Mucosa of descending colon (tissue), 3 donors: Measurements from ENCODE around the gene DSCAML1. TPM values are rescaled to one million over a fixed set of nuclear protein-coding genes. Genes with fewer than 3 reads are reported as not detected.

Experiments
- ATAC-seq: fragments of 200-7000 bp; cut with Tn5 transposase; one replicate; pipeline ENCODE4 v1.9.1; 2020; ENCODE audit warnings: mild to moderate bottlenecking, moderate library complexity
- DNase-seq, 3 donors: peaks; one replicate each; pipeline ENCODE4 v3.0.0-alpha.2; 2020
- H3K36me3 ChIP-seq: fragments of 200-600 bp; one replicate; pipeline ENCODE4 v1.8.0; 2021; ENCODE audit warnings: low read depth, mild to moderate bottlenecking
- H3K4me1 ChIP-seq: fragments of 200-600 bp; one replicate; pipeline ENCODE4 v1.8.0; 2021; ENCODE audit warnings: low read depth, mild to moderate bottlenecking
- H3K4me3 ChIP-seq: fragments of 200-600 bp; one replicate; pipeline ENCODE4 v1.8.0; 2021; ENCODE audit warnings: mild to moderate bottlenecking
- H3K9me3 ChIP-seq: fragments of 200-600 bp; one replicate; pipeline ENCODE4 v1.8.0; 2021; ENCODE audit warnings: mild to moderate bottlenecking
- intact Hi-C, 2 donors: fragments of 100-400 bp; cut with DNase I in 1 of 2; cut with micrococcal nuclease in 1 of 2; formaldehyde crosslinking; loops; one replicate each; pipeline versions ENCODE4 v1.11.0 to v1.11.1; 2022; cut with DNase I, micrococcal nuclease
- long read RNA-seq, 2 donors: library from polyadenylated mRNA; unstranded; transcript quantifications; one replicate each; pipeline ENCODE4 v2.0.0, GENCODE V29; 2019 to 2021
- total RNA-seq, 3 donors: library from RNA; stranded (reverse); fragmentation: NEBNext Ultra II Directional in 2 of 3; extraction: Animal tissue kit (Norgen Biotek cat#: 25700) in 2 of 3; gene quantifications; one replicate each; pipeline versions ENCODE4 v1.2.1 to v1.2.4, GENCODE V29; 2021 to 2023
- TF ChIP-seq, protein P1 (sequence below): fragments of 200-600 bp; IDR thresholded peaks from one replicate; pipeline ENCODE4 v1.8.0; 2022; ENCODE audit warnings: antibody characterized with exemption, mild to moderate bottlenecking
- donor health status: DM: no; HTN: no; CAD: no; lungs with moderate emphysema.
- donor health status: DM: no; HTN: no; CAD: no.
- donor health status: DM: no; HTN: yes; CAD: no.

DSCAML1 gene, protein sequence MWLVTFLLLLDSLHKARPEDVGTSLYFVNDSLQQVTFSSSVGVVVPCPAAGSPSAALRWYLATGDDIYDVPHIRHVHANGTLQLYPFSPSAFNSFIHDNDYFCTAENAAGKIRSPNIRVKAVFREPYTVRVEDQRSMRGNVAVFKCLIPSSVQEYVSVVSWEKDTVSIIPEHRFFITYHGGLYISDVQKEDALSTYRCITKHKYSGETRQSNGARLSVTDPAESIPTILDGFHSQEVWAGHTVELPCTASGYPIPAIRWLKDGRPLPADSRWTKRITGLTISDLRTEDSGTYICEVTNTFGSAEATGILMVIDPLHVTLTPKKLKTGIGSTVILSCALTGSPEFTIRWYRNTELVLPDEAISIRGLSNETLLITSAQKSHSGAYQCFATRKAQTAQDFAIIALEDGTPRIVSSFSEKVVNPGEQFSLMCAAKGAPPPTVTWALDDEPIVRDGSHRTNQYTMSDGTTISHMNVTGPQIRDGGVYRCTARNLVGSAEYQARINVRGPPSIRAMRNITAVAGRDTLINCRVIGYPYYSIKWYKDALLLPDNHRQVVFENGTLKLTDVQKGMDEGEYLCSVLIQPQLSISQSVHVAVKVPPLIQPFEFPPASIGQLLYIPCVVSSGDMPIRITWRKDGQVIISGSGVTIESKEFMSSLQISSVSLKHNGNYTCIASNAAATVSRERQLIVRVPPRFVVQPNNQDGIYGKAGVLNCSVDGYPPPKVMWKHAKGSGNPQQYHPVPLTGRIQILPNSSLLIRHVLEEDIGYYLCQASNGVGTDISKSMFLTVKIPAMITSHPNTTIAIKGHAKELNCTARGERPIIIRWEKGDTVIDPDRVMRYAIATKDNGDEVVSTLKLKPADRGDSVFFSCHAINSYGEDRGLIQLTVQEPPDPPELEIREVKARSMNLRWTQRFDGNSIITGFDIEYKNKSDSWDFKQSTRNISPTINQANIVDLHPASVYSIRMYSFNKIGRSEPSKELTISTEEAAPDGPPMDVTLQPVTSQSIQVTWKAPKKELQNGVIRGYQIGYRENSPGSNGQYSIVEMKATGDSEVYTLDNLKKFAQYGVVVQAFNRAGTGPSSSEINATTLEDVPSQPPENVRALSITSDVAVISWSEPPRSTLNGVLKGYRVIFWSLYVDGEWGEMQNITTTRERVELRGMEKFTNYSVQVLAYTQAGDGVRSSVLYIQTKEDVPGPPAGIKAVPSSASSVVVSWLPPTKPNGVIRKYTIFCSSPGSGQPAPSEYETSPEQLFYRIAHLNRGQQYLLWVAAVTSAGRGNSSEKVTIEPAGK (N-terminal part only)
- 1 to 10 TPM; 5.0 to 5.5 (median 5.3) TPM for total RNA-seq
- long read RNA-seq, donor 1, partial matches to known transcripts, result 0 of 2 reads
- long read RNA-seq, donor 1, other reads (novel, unspliced or antisense), result 2 of 2 reads
- long read RNA-seq, donor 2, result 0 reads

GRCh38 chr11:117796872-117797529 is at the start of gene DSCAML1:
DSCAML1 (minus strand) TSS chr11:117797216; CDS start chr11:117797079, 137 bp downstream.
- peak; percentile 75 for ATAC-seq
- intact Hi-C loops, result no loop called here
- H3K4me3 ChIP-seq, result no peak within 1 kb of the TSS

GRCh38 chr11:117843666-117844484 is 46.9 kb upstream of the DSCAML1 start:
- ATAC-seq (peak; percentile 86), DNase-seq (peak; percentile 75 to 95 (median 87))
- Histone ChIP-seq H3K9me3 (no peaks in the 10 kb centered on the region), H3K36me3 (no peaks in the 10 kb centered on the region), H3K4me3 (no peak overlapping the region), H3K4me1 (no peaks in the 10 kb centered on the region)
- TF ChIP-seq, protein P1, sequence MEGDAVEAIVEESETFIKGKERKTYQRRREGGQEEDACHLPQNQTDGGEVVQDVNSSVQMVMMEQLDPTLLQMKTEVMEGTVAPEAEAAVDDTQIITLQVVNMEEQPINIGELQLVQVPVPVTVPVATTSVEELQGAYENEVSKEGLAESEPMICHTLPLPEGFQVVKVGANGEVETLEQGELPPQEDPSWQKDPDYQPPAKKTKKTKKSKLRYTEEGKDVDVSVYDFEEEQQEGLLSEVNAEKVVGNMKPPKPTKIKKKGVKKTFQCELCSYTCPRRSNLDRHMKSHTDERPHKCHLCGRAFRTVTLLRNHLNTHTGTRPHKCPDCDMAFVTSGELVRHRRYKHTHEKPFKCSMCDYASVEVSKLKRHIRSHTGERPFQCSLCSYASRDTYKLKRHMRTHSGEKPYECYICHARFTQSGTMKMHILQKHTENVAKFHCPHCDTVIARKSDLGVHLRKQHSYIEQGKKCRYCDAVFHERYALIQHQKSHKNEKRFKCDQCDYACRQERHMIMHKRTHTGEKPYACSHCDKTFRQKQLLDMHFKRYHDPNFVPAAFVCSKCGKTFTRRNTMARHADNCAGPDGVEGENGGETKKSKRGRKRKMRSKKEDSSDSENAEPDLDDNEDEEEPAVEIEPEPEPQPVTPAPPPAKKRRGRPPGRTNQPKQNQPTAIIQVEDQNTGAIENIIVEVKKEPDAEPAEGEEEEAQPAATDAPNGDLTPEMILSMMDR, result peak; percentile 99
- intact Hi-C loops, result loop anchor here (2.0 to 10.0 kb wide), 4 partner anchors 71 to 211 kb away; no protein-coding TSS in a partner anchor

More at GRCh38 chr11:117796872-117797529, at the start of gene DSCAML1:
- TF ChIP-seq, protein P1, result no peak
- Histone ChIP-seq H3K9me3 (no peaks in the 10 kb centered on the region), H3K36me3 (no peaks in the 10 kb centered on the region), H3K4me1 (peaks cover 18% of the 10 kb centered on the region)
- peak in 2 of 3 donors; percentile 41 to 63 for DNase-seq

- Histone ChIP-seq H3K4me1 (no peaks in the 10 kb centered on the region), H3K9me3 (no peaks in the 10 kb centered on the region), H3K36me3 (no peaks in the 10 kb centered on the region), H3K4me3 (no peak overlapping the region)
- intact Hi-C loops, result loop anchor here (2.0 to 10.0 kb wide), 4 partner anchors 72 to 212 kb away; no protein-coding TSS in a partner anchor
- TF ChIP-seq, protein P1, result no peak
- DNase-seq (no peak), ATAC-seq (peak; percentile 27)
Measured at GRCh38 chr11:117842131-117842941, 45.3 kb upstream of the DSCAML1 start.

GRCh38 chr11:117841551-117842031 is 44.6 kb upstream of the DSCAML1 start:
- H3K9me3 ChIP-seq, result no peaks in the 10 kb centered on the region
- TF ChIP-seq, protein P1, result no peak
- no peaks in the 10 kb centered on the region for H3K36me3 ChIP-seq
- no peak for DNase-seq
- ATAC-seq, result no peak
- intact Hi-C loops, result loop anchor here (2.0 to 10.0 kb wide), 4 partner anchors 73 to 213 kb away; no protein-coding TSS in a partner anchor
- no peaks in the 10 kb centered on the region for H3K4me1 ChIP-seq
- no peak overlapping the region for H3K4me3 ChIP-seq
